Measurements from ENCODE around the gene S100A12.

S100A12 gene

GRCh38 chr1:153372571-153372970, 2.9 kb downstream of the S100A12 start:
- DNase-seq (ENCODE audit: low read depth), result no peak

GRCh38 chr1:153371231-153371630, 4.2 kb downstream of the S100A12 start:
- no peak overlapping the region for H3K4me3 ChIP-seq (ENCODE audit: low read length)
- no peak for DNase-seq (ENCODE audit: low read depth)
- TF ChIP-seq CTCF (conservative IDR thresholded peaks at IDR 0.05; ENCODE audit: low read depth, low read length), result no peak

More at GRCh38 chr1:153372571-153372970, 2.9 kb downstream of the S100A12 start:
- no peak for TF ChIP-seq CTCF (conservative IDR thresholded peaks at IDR 0.05; ENCODE audit: low read depth, low read length)
- H3K4me3 ChIP-seq (ENCODE audit: low read length), result no peak overlapping the region

GRCh38 chr1:153370146-153370545, 5.3 kb downstream of the S100A12 start:
- H3K4me3 ChIP-seq (ENCODE audit: low read length), result no peak overlapping the region
- DNase-seq (ENCODE audit: low read depth), result no peak
- TF ChIP-seq CTCF (conservative IDR thresholded peaks at IDR 0.05; ENCODE audit: low read depth, low read length), result no peak

- no peak for DNase-seq (ENCODE audit: low read depth)
- no peak overlapping the region for H3K4me3 ChIP-seq (ENCODE audit: low read length)
- TF ChIP-seq CTCF (conservative IDR thresholded peaks at IDR 0.05; ENCODE audit: low read depth, low read length), result no peak
Measured at GRCh38 chr1:153368495-153368894, 6.9 kb downstream of the S100A12 start.

- TF ChIP-seq CTCF (conservative IDR thresholded peaks at IDR 0.05; ENCODE audit: low read depth, low read length), result no peak
Measured at GRCh38 chr1:153367090-153367489, 8.3 kb downstream of the S100A12 start.

GRCh38 chr1:153366261-153366660, 9.2 kb downstream of the S100A12 start:
- no peak for TF ChIP-seq CTCF (conservative IDR thresholded peaks at IDR 0.05; ENCODE audit: low read depth, low read length)
- no peak for DNase-seq (ENCODE audit: low read depth)
- H3K4me3 ChIP-seq (ENCODE audit: low read length), result no peak overlapping the region

More at GRCh38 chr1:153367090-153367489, 8.3 kb downstream of the S100A12 start:
- no peak overlapping the region for H3K4me3 ChIP-seq (ENCODE audit: low read length)
- no peak for DNase-seq (ENCODE audit: low read depth)

GRCh38 chr1:153365696-153366095, 9.7 kb downstream of the S100A12 start:
- DNase-seq (ENCODE audit: low read depth), result no peak
- H3K4me3 ChIP-seq (ENCODE audit: low read length), result no peak overlapping the region
- TF ChIP-seq CTCF (conservative IDR thresholded peaks at IDR 0.05; ENCODE audit: low read depth, low read length), result no peak
